HG02852 (cell line): ENCODE measurements around the gene NKAP.
"Not testable (repeated sequence)": the region's sequence is repeated elsewhere in the genome, so short reads cannot be mapped to it uniquely, and the experiment has no call there.

Experiments used
- ATAC-seq: cut with Tn5 transposase; IDR thresholded peaks from one replicate; pipeline ENCODE4 v1.9.1; 2021; ENCODE audit warnings: mild to moderate bottlenecking, moderate library complexity; ENCODE audit not compliant: unreplicated experiment

The NKAP gene

GRCh38 chrX:119943185-119943988, at the start of gene NKAP:
NKAP (minus strand) TSS chrX:119943751; CDS start chrX:119943605, 146 bp downstream.
- peak; percentile 75 for ATAC-seq

GRCh38 chrX:119991005-119991787, 47.6 kb upstream of the NKAP start:
- no peak for ATAC-seq

- ATAC-seq = no peak
Measured at GRCh38 chrX:119990556-119991004, 47.0 kb upstream of the NKAP start.

- no peak for ATAC-seq
Measured at GRCh38 chrX:119989905-119990555, 46.5 kb upstream of the NKAP start.

GRCh38 chrX:119986203-119986602, 42.7 kb upstream of the NKAP start:
- no peak for ATAC-seq

GRCh38 chrX:119984652-119985051, 41.1 kb upstream of the NKAP start:
- ATAC-seq = no peak

- ATAC-seq = no peak
Measured at GRCh38 chrX:119983494-119983893, 39.9 kb upstream of the NKAP start.

GRCh38 chrX:119982145-119982544, 38.6 kb upstream of the NKAP start:
- ATAC-seq = no peak

- no peak for ATAC-seq
Measured at GRCh38 chrX:119981286-119982070, 37.9 kb upstream of the NKAP start.

- not testable (repeated sequence) for ATAC-seq
Measured at GRCh38 chrX:119977172-119977571, 33.6 kb upstream of the NKAP start.

GRCh38 chrX:119971184-119971583, 27.6 kb upstream of the NKAP start:
- no peak for ATAC-seq

GRCh38 chrX:119970574-119970973, 27.0 kb upstream of the NKAP start:
- no peak for ATAC-seq

- not testable (repeated sequence) for ATAC-seq
Measured at GRCh38 chrX:119966837-119967236, 23.3 kb upstream of the NKAP start.

GRCh38 chrX:119960625-119961024, 17.1 kb upstream of the NKAP start:
- no peak for ATAC-seq

- ATAC-seq = not testable (repeated sequence)
Measured at GRCh38 chrX:119955807-119956570, 12.4 kb upstream of the NKAP start.

- no peak for ATAC-seq
Measured at GRCh38 chrX:119954374-119954773, 10.8 kb upstream of the NKAP start.

- no peak for ATAC-seq
Measured at GRCh38 chrX:119948381-119948780, 4.8 kb upstream of the NKAP start.

GRCh38 chrX:119945481-119945880, 1.9 kb upstream of the NKAP start:
- no peak for ATAC-seq

GRCh38 chrX:119942831-119943184, 743 bp downstream of the NKAP start:
- ATAC-seq = peak; percentile 23
